ENCODE data around the gene CAV2.

Gene CAV2

DNA sequence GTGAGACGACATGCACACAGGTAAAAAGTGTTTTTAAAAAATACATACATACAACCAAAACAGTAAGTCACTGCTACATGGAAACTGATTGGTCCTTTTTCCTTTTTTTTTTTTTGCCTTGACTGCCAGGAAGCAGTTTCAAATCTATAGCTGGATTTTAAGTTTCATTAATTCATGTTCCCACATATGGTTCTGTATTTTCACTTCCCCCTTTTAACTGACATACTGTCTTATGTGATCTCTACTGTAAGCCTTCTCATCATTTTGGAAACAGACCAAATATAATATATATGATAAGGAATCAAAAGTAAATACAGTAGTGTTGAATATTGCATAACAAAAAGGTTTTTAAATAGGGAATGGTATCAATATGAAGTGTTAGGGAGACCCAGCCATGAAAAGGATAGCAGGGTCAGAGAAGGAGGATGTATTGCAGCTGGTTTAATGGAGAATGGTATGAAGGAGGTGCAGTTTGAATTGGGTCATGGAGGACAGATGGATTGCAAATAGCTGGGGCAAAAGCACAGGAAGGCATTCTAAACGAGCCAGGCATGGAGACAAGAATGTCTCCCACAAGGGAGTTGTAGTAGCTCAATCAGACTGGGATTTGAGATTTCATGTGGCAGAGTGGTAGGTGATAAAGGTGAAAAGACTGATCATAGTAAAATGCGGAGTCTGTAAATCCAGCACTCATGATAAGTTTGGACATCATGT is 30.7 kb downstream of the CAV2 start:
- H3K27ac ChIP-seq = no peak overlapping the region
- TF ChIP-seq ZFX (IDR thresholded peaks at IDR 0.05) = no peak
- TF ChIP-seq, protein P1, sequence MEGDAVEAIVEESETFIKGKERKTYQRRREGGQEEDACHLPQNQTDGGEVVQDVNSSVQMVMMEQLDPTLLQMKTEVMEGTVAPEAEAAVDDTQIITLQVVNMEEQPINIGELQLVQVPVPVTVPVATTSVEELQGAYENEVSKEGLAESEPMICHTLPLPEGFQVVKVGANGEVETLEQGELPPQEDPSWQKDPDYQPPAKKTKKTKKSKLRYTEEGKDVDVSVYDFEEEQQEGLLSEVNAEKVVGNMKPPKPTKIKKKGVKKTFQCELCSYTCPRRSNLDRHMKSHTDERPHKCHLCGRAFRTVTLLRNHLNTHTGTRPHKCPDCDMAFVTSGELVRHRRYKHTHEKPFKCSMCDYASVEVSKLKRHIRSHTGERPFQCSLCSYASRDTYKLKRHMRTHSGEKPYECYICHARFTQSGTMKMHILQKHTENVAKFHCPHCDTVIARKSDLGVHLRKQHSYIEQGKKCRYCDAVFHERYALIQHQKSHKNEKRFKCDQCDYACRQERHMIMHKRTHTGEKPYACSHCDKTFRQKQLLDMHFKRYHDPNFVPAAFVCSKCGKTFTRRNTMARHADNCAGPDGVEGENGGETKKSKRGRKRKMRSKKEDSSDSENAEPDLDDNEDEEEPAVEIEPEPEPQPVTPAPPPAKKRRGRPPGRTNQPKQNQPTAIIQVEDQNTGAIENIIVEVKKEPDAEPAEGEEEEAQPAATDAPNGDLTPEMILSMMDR (conservative IDR thresholded peaks at IDR 0.05) = no peak

DNA sequence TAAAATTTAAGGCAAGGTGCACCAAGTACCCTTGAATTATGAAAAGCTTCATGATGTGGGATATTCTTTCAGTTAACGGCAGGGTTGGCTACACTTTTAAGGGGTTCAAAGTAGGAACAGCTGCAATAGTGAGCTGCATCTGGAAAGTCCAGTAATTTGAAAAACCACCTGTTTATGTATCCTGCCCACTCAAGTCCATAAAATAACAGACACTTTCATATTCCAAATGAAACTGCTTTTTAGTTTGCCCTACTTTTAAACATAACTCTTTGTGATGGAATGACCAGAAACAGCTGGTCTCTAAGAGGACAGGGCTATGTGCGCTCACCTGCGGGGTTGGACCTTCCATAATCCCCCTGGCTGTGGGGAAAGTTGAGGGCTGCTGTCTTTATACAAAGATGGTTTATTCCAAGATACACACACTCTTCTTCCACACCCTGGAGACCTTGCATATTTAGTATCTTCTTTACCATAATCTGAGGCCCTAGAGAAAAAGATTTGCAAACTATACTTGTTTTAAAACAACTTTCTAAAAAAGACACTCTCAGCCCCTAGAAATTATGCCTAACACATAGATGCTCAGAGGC is 32.7 kb downstream of the CAV2 start:
- H3K27ac ChIP-seq = no peak overlapping the region
- TF ChIP-seq ZFX (IDR thresholded peaks at IDR 0.05) = no peak
- TF ChIP-seq, protein P1 (conservative IDR thresholded peaks at IDR 0.05) = no peak

DNA sequence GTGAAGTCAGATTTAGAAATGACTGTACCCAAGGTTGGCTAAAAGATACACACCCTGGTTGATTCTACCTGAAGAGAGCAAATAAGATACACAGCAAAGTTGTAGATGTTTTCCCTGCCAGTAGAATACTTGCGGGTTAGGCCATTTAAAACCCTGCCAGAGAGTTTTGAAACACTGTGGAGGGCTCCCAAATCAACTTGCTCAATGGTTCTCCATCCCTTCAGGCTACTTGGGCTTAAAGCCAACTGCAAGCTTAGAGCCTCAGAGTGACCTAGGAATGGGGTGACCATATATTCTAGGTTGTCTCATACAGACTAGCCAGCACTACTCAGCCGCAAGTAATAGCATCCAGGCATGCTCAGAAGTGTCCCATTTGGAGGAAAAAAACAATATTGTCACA is 35.3 kb downstream of the CAV2 start:
- no peak overlapping the region for H3K27ac ChIP-seq
- no peak for TF ChIP-seq ZFX (IDR thresholded peaks at IDR 0.05)
- TF ChIP-seq, protein P1 (conservative IDR thresholded peaks at IDR 0.05) = no peak

DNA sequence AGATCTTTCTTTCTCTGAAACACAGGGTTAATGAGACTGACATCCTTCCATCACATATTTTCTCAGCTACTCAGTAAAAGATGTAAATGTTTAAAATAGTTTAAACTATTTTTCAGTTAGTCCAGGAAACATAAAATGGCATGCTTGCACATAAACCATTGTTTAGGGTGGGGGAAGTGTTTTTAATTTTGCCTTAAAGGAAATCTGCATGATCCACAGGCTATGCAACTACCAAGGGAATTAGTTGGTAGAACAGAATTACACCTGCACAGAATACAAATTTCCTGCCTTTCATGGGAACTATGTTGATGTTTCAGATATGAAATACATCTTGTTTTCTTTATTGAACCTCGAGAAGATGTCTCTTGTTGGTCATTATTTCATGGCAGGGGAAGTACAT is 35.9 kb downstream of the CAV2 start:
- TF ChIP-seq, protein P1 (conservative IDR thresholded peaks at IDR 0.05) = no peak
- no peak for TF ChIP-seq ZFX (IDR thresholded peaks at IDR 0.05)
- no peak overlapping the region for H3K27ac ChIP-seq

DNA sequence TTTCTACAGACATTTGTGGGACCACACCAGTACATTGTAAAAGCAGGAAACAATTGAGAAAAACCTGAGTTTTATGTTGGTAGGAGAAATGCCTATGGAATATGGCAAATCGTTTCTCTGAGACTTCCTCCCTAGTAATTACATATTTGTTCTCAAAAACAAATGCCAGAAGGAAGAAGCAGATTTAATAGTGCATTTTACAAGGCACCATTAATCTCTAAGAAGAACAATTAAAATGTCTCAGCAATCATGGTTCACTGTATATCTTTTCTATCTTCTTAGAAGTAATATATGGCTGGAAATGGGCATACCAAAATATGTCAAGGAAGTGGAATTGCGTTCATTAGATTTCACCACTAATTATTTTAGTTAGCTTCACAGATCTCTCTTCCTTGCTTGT is 38.6 kb downstream of the CAV2 start:
- H3K27ac ChIP-seq = peak overlapping the region; percentile 52; the same call in 1 of the 2 replicates
- TF ChIP-seq ZFX (IDR thresholded peaks at IDR 0.05) = no peak
- TF ChIP-seq, protein P1 (conservative IDR thresholded peaks at IDR 0.05) = no peak

DNA sequence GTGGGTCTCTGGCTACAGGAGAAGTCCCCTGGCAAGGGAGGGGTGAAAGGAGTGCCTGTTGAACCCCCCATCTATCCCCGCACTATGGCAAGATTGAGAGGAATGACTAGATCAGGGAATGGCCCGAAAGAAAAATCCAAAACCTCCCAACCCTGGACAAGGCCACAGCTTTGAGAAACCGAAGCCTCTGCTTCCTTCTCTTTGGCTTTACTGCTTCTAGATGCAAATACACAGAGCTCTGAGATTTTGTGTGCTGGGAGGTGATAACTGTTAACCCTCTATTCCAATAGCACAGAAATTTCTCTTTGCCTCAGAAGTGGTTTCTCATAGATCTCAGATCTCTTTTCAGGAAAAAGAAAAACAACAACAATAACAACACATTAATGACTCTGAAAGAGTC is 40.3 kb downstream of the CAV2 start:
- TF ChIP-seq, protein P1 (conservative IDR thresholded peaks at IDR 0.05) = no peak
- TF ChIP-seq ZFX (IDR thresholded peaks at IDR 0.05) = no peak
- H3K27ac ChIP-seq = no peak overlapping the region

DNA sequence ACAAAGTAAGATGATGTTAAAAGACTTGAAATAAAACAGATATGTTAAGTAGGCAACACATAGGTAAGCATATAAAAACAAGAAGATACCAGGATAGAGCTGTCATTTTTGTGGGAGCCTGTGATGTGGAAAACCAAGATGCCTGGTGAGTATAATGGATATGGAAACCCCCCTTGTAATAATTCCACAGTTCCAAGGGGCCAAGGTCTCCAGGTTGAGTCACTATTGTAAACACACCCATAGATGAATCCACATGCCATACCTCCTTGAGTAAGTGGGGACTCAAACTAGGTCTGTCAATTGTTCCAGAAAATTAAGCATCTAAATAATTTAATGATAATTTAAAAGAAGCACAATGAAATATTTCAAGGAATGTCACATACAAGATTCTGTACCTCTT is 41.2 kb downstream of the CAV2 start:
- TF ChIP-seq, protein P1 (conservative IDR thresholded peaks at IDR 0.05) = no peak
- no peak for TF ChIP-seq ZFX (IDR thresholded peaks at IDR 0.05)
- no peak overlapping the region for H3K27ac ChIP-seq
